Loucy (cell line): ENCODE data around the gene CD160.

ENCODE experiments used
- CTCF ChIP-seq: fragments of 200-600 bp; sonication (generic); conservative IDR thresholded peaks from 2 replicates; pipeline ENCODE4 v1.5.1; 2014; ENCODE audit warnings: mild to moderate bottlenecking, antibody characterized with exemption, low read length
- EZH2phosphoT487 ChIP-seq: fragments of 200-600 bp; IDR thresholded peaks from 2 replicates; pipeline ENCODE4 v1.6.1; 2018; ENCODE audit warnings: antibody characterized with exemption, mild to moderate bottlenecking, moderate library complexity, borderline replicate concordance

GRCh38 chr1:145688924-145689323 lies 30.4 kb upstream of the CD160 start:
- TF ChIP-seq CTCF (no peak), EZH2phosphoT487 (no peak)
